Measurements from ENCODE around the gene STRIT1. TPM values are rescaled to one million over a fixed set of nuclear protein-coding genes. Genes with fewer than 3 reads are reported as not detected.

The STRIT1 gene
- total RNA-seq, 1 donor from 2014 or later, result not detected

DNA sequence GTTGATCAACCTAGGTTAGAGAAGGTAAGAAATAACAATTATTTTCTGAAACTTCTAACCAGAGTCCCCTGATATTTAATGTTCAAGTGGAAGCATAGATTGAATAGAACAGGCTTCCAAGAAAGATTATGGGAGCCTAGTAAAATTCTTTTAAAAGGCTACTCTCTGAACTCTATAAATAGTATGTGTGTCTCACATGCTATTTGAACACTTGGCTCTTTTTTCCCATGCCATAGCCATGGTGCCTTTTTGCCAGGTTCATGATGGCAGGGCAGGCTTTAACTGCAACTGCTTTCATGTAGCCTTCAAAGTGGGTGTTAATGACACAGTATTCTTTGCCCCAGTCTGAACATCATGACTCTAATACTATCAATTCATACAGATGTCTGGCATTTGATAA is 22.9 kb upstream of the STRIT1 start:
- no peak for TF ChIP-seq CTCF (IDR thresholded peaks at IDR 0.05)
- no peak for DNase-seq (ENCODE audit: extremely low spot score, unreplicated experiment)
- H3K27me3 Mint-ChIP-seq (ENCODE audit: unreplicated experiment), result no peaks in the 10 kb centered on the region
- peaks cover 9% of the 10 kb centered on the region for H3K4me1 Mint-ChIP-seq (ENCODE audit: unreplicated experiment)
- H3K27ac Mint-ChIP-seq (ENCODE audit: unreplicated experiment), result no peak overlapping the region
- H3K4me3 Mint-ChIP-seq (ENCODE audit: unreplicated experiment), result no peak overlapping the region
- no peaks in the 10 kb centered on the region for H3K9me3 Mint-ChIP-seq (ENCODE audit: unreplicated experiment)
- H3K36me3 Mint-ChIP-seq (ENCODE audit: unreplicated experiment), result no peaks in the 10 kb centered on the region

DNA sequence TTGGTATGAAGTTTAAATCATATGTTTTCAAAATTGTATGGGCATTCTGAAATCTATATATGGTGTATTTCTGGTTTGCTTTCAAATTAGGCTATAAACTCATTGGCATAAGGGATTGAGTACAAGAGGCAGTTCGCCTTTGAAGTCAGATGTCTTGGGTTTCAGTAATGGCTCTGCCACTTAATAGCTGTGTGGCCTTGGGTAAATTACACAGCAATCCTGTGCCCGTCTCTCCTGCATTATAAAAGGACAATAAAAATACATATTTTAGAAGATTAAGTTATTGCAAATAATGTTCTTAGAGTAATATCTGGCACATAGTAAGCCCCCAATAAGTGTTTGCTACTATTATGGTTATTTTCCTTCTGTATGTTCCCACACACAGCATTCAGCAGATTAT is 20.4 kb upstream of the STRIT1 start:
- no peaks in the 10 kb centered on the region for H3K27me3 Mint-ChIP-seq (ENCODE audit: unreplicated experiment)
- H3K4me3 Mint-ChIP-seq (ENCODE audit: unreplicated experiment), result no peak overlapping the region
- no peak for TF ChIP-seq CTCF (IDR thresholded peaks at IDR 0.05)
- no peak for DNase-seq (ENCODE audit: extremely low spot score, unreplicated experiment)
- no peak overlapping the region for H3K27ac Mint-ChIP-seq (ENCODE audit: unreplicated experiment)
- no peaks in the 10 kb centered on the region for H3K36me3 Mint-ChIP-seq (ENCODE audit: unreplicated experiment)
- H3K4me1 Mint-ChIP-seq (ENCODE audit: unreplicated experiment), result peaks cover 12% of the 10 kb centered on the region
- H3K9me3 Mint-ChIP-seq (ENCODE audit: unreplicated experiment), result no peaks in the 10 kb centered on the region

- H3K27me3 Mint-ChIP-seq (ENCODE audit: unreplicated experiment), result no peaks in the 10 kb centered on the region
- no peaks in the 10 kb centered on the region for H3K36me3 Mint-ChIP-seq (ENCODE audit: unreplicated experiment)
- no peak for DNase-seq (ENCODE audit: extremely low spot score, unreplicated experiment)
- H3K4me3 Mint-ChIP-seq (ENCODE audit: unreplicated experiment), result no peak overlapping the region
- no peak for TF ChIP-seq CTCF (IDR thresholded peaks at IDR 0.05)
- peaks cover 14% of the 10 kb centered on the region for H3K4me1 Mint-ChIP-seq (ENCODE audit: unreplicated experiment)
- H3K27ac Mint-ChIP-seq (ENCODE audit: unreplicated experiment), result peak overlapping the region; percentile 52
- no peaks in the 10 kb centered on the region for H3K9me3 Mint-ChIP-seq (ENCODE audit: unreplicated experiment)
These were observed 19.8 kb upstream of the STRIT1 start for GRCh38 chr3:155313300-155313699.

GRCh38 chr3:155312781-155313180 is 19.3 kb upstream of the STRIT1 start:
- Mint-ChIP-seq H3K27me3 (ENCODE audit: unreplicated experiment) (no peaks in the 10 kb centered on the region), H3K4me1 (ENCODE audit: unreplicated experiment) (peaks cover 14% of the 10 kb centered on the region), H3K4me3 (ENCODE audit: unreplicated experiment) (no peak overlapping the region), H3K27ac (ENCODE audit: unreplicated experiment) (peak overlapping the region; percentile 52), H3K36me3 (ENCODE audit: unreplicated experiment) (no peaks in the 10 kb centered on the region), H3K9me3 (ENCODE audit: unreplicated experiment) (no peaks in the 10 kb centered on the region)
- DNase-seq (ENCODE audit: extremely low spot score, unreplicated experiment), result no peak
- TF ChIP-seq CTCF (IDR thresholded peaks at IDR 0.05), result no peak

- Mint-ChIP-seq H3K4me1 (ENCODE audit: unreplicated experiment) (peaks cover 14% of the 10 kb centered on the region), H3K36me3 (ENCODE audit: unreplicated experiment) (no peaks in the 10 kb centered on the region), H3K27ac (ENCODE audit: unreplicated experiment) (no peak overlapping the region), H3K9me3 (ENCODE audit: unreplicated experiment) (no peaks in the 10 kb centered on the region), H3K4me3 (ENCODE audit: unreplicated experiment) (no peak overlapping the region), H3K27me3 (ENCODE audit: unreplicated experiment) (no peaks in the 10 kb centered on the region)
- no peak for TF ChIP-seq CTCF (IDR thresholded peaks at IDR 0.05)
- no peak for DNase-seq (ENCODE audit: extremely low spot score, unreplicated experiment)
These were observed 16.1 kb upstream of the STRIT1 start for GRCh38 chr3:155309581-155309980.
